CD14-positive monocyte (primary cell): Measurements from ENCODE around the gene PCGF3. TPM values are rescaled to one million over a fixed set of nuclear protein-coding genes. Genes with fewer than 3 reads are reported as not detected.

Source experiments
- DNase-seq, 3 donors: peaks; one replicate each; pipeline ENCODE4 v3.0.0-alpha.2; 2011 to 2022
- H2AFZ ChIP-seq: 2 replicates; pipeline ENCODE4 v1.6.0; 2012; ENCODE audit warnings: mild to moderate bottlenecking, low read depth, low read length, inconsistent platforms; ENCODE audit not compliant: insufficient read depth, poor library complexity, severe bottlenecking
- H3K27ac ChIP-seq, 2 donors: 1 replicate in 1 of 2; 2 replicates in 1 of 2; pipeline ENCODE4 v1.5.1; 2012 to 2013; ENCODE audit warnings: low read length in 2 of 2, control low read depth in 1 of 2, inconsistent platforms in 1 of 2, low read depth in 1 of 2, mild to moderate bottlenecking in 1 of 2
- H3K27me3 ChIP-seq, 2 donors: one replicate each; pipeline versions ENCODE4 v1.6.0 to v1.6.1; 2011 to 2013; ENCODE audit warnings: low read length in 2 of 2; ENCODE audit not compliant: control insufficient read depth in 2 of 2, insufficient read depth in 2 of 2
- H3K36me3 ChIP-seq, 2 donors: replicated peaks in 1 of 2; 1 replicate in 1 of 2; 2 replicates in 1 of 2; pipeline versions ENCODE4 v1.5.1 to v1.6.1; 2012 to 2013; ENCODE audit warnings: low read length in 2 of 2, control low read depth in 1 of 2, inconsistent platforms in 1 of 2, mild to moderate bottlenecking in 1 of 2; ENCODE audit not compliant: insufficient read depth in 2 of 2, control insufficient read depth in 1 of 2
- H3K4me1 ChIP-seq, 2 donors: 1 replicate in 1 of 2; 2 replicates in 1 of 2; pipeline versions ENCODE4 v1.5.1 to v1.6.1; 2012 to 2013; ENCODE audit warnings: low read length in 2 of 2, control low read depth in 1 of 2, inconsistent platforms in 1 of 2, mild to moderate bottlenecking in 1 of 2, moderate library complexity in 1 of 2; ENCODE audit not compliant: insufficient read depth in 2 of 2, control insufficient read depth in 1 of 2
- H3K4me2 ChIP-seq: replicated peaks from 2 replicates; pipeline ENCODE3; 2012; ENCODE audit warnings: low read length, moderate library complexity, mild to moderate bottlenecking; ENCODE audit not compliant: poor library complexity, severe bottlenecking; ENCODE audit errors: extremely low read depth
- H3K4me3 ChIP-seq, 3 experiments: fragments of 200-600 bp in 1 of 3; sonication (generic) in 1 of 3; replicated peaks in 1 of 3; 1 replicate in 2 of 3; 2 replicates in 1 of 3; pipeline ENCODE4 v1.5.1; 2011 to 2013; ENCODE audit warnings: low read length in 3 of 3, mild to moderate bottlenecking in 3 of 3, control low read depth in 2 of 3, low read depth in 2 of 3, inconsistent platforms in 1 of 3, moderate library complexity in 1 of 3
- H3K79me2 ChIP-seq: 2 replicates; pipeline ENCODE4 v1.6.0; 2012; ENCODE audit warnings: mild to moderate bottlenecking, control low read depth, inconsistent platforms, low read length, moderate library complexity; ENCODE audit not compliant: insufficient read depth
- H3K9ac ChIP-seq: 2 replicates; pipeline ENCODE4 v1.6.0; 2017; ENCODE audit warnings: low read length, mild to moderate bottlenecking; ENCODE audit not compliant: insufficient read depth, poor library complexity, severe bottlenecking
- H3K9me3 ChIP-seq, 2 donors: replicated peaks in 1 of 2; 1 replicate in 1 of 2; 2 replicates in 1 of 2; pipeline versions ENCODE4 v1.5.1 to v1.6.1; 2012 to 2013; ENCODE audit warnings: low read length in 2 of 2, control low read depth in 1 of 2; ENCODE audit not compliant: control insufficient read depth in 1 of 2, insufficient read depth in 1 of 2
- H4K20me1 ChIP-seq: 2 replicates; pipeline ENCODE4 v1.6.0; 2012; ENCODE audit warnings: mild to moderate bottlenecking, low read length, control low read depth, moderate library complexity; ENCODE audit not compliant: insufficient read depth
- H3K27ac Mint-ChIP-seq, 7 donors: one replicate each; pipeline ENCODE4 v1.8.0; 2020; ENCODE audit warnings: mild to moderate bottlenecking in 7 of 7, mixed read lengths in 7 of 7, moderate library complexity in 6 of 7, inconsistent platforms in 2 of 7
- H3K27me3 Mint-ChIP-seq, 3 donors: one replicate each; pipeline ENCODE4 v1.8.0; 2021 to 2022; ENCODE audit warnings: low read depth in 3 of 3, mild to moderate bottlenecking in 3 of 3, mixed read lengths in 3 of 3, moderate library complexity in 3 of 3, inconsistent platforms in 1 of 3
- H3K36me3 Mint-ChIP-seq, 2 donors: one replicate each; pipeline ENCODE4 v1.8.0; 2020; ENCODE audit warnings: mixed read lengths in 2 of 2, inconsistent platforms in 1 of 2, mild to moderate bottlenecking in 1 of 2
- H3K4me1 Mint-ChIP-seq: one replicate; pipeline ENCODE4 v1.8.0; 2020; ENCODE audit warnings: mild to moderate bottlenecking, mixed read lengths
- H3K4me3 Mint-ChIP-seq, 2 donors: one replicate each; pipeline ENCODE4 v1.8.0; 2020; ENCODE audit warnings: mild to moderate bottlenecking in 2 of 2, mixed read lengths in 2 of 2, moderate library complexity in 1 of 2
- H3K9me3 Mint-ChIP-seq, 7 donors: one replicate each; pipeline ENCODE4 v1.8.0; 2020 to 2022; ENCODE audit warnings: mixed read lengths in 7 of 7, mild to moderate bottlenecking in 6 of 7, moderate library complexity in 6 of 7, inconsistent platforms in 2 of 7
- WGBS: methylation state at CpG from one replicate; pipeline ENCODE4 v1.1.5; 2013; ENCODE audit warnings: missing lambda C conversion rate; ENCODE audit not compliant: insufficient coverage; 5-methylcytosine and 5-hydroxymethylcytosine counted together
- intact Hi-C, 2 donors: fragments of 100-400 bp; cut with micrococcal nuclease; formaldehyde crosslinking; loops; one replicate each; pipeline versions ENCODE4 v1.15.0 to v1.15.1; 2023
- polyA plus RNA-seq, 3 donors: library from polyadenylated mRNA; depleted of rRNA in 1 of 3; unstranded in 2 of 3; stranded (reverse) in 1 of 3; fragments of 300-500 nt in 2 of 3; fragments of >200 nt in 1 of 3; fragmentation: Illumina TruSeq in 2 of 3; gene quantifications; 1 replicate in 2 of 3; 2 replicates in 1 of 3; pipeline ENCODE4 v1.2.3, GENCODE V29; 2012 to 2021
- TF ChIP-seq, protein P1 (sequence below): fragments of 200-600 bp; IDR thresholded peaks from one replicate; pipeline ENCODE4 v1.8.0; 2022; ENCODE audit warnings: antibody characterized with exemption, mild to moderate bottlenecking

Gene PCGF3
- polyA plus RNA-seq, 3 donors = 7.0 to 163 (median 8.3) TPM

DNA sequence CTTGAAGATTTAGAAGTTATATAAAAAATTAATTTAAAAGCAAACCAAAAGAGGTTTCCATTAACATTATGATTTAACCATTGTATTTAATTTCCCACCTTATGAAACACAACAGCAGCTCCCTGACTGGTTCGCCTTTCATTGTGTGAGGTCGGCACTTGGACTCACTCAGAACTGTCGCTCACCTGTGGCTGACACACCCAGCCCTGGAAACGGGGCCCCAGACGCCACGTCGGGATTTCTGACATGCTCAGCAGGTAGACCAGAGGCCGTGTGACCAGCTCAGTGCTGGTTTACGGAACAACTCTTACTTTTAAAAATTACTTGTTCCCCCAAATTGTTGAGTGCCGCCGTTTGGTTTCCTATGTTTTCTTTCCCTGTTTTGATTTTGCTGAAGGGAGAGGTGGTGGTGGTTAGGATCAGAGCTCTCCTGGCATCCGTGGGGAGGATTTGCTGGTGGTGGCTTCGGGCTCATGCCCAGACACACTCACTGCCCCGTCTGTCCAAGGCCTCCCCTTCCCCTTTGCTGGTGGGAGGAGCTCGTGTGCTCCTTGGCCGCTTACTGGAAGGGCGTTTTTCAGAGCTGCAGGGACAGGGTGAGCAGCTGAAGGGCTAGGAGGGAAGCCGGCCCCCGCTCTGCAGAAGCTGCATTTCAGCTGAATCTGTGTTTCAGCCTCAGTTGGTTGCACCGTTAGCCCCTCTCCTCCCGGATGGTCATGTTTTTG is 61.1 kb downstream of the PCGF3 start:
- DNase-seq = no peak
- H3K79me2 ChIP-seq = peaks cover 42% of the 10 kb centered on the region
- H3K27ac ChIP-seq = no peak overlapping the region
- H3K27me3 Mint-ChIP-seq = peaks cover 0 to 3% (median 0%) of the 10 kb centered on the region in 3 donors
- intact Hi-C loops = no loop called here
- TF ChIP-seq, protein P1, sequence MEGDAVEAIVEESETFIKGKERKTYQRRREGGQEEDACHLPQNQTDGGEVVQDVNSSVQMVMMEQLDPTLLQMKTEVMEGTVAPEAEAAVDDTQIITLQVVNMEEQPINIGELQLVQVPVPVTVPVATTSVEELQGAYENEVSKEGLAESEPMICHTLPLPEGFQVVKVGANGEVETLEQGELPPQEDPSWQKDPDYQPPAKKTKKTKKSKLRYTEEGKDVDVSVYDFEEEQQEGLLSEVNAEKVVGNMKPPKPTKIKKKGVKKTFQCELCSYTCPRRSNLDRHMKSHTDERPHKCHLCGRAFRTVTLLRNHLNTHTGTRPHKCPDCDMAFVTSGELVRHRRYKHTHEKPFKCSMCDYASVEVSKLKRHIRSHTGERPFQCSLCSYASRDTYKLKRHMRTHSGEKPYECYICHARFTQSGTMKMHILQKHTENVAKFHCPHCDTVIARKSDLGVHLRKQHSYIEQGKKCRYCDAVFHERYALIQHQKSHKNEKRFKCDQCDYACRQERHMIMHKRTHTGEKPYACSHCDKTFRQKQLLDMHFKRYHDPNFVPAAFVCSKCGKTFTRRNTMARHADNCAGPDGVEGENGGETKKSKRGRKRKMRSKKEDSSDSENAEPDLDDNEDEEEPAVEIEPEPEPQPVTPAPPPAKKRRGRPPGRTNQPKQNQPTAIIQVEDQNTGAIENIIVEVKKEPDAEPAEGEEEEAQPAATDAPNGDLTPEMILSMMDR = no peak
- peaks cover 6 to 12% of the 10 kb centered on the region in 2 donors for H3K4me1 ChIP-seq
- peaks cover 58 to 86% of the 10 kb centered on the region in 2 donors for H3K36me3 Mint-ChIP-seq
- peaks cover 11% of the 10 kb centered on the region for H3K4me1 Mint-ChIP-seq
- WGBS = 84% methylated on average over 9 of the region's 21 CpGs
- H3K9me3 Mint-ChIP-seq = peaks cover 0 to 8% (median 1%) of the 10 kb centered on the region in 7 donors
- H3K36me3 ChIP-seq = peaks cover 39 to 90% of the 10 kb centered on the region in 2 donors
- H3K9me3 ChIP-seq = no peaks in the 10 kb centered on the region
- peak overlapping the region in 4 of 7 donors; percentile 4 to 61 (median 12) for H3K27ac Mint-ChIP-seq
- no peak overlapping the region for H3K4me3 Mint-ChIP-seq
- no peaks in the 10 kb centered on the region for H3K27me3 ChIP-seq
- H3K4me2 ChIP-seq = no peak overlapping the region
- H4K20me1 ChIP-seq = peaks cover 99% of the 10 kb centered on the region
- H3K4me3 ChIP-seq = no peak overlapping the region
- H2AFZ ChIP-seq = no peak overlapping the region
- H3K9ac ChIP-seq = no peak overlapping the region

DNA sequence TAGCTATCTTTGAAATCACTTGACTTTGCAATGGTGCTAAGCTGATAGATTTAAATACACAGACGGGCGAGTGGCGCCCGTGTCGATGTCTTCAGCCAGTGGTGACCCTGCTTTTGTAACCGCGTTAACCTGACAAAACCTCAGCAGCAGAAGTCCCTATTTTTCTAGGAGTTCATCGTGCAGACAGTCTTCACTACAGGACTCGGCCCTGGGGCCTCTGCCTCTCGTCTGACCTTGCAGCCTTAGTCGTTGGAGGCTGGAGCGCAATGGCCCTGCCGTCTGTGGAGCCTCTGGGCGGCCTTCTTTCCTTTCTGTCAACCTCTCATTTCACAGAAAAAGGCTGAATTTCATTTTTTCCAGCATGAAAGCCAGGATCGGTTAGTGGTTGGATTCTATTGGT is 62.4 kb downstream of the PCGF3 start:
- H3K36me3 Mint-ChIP-seq = peaks cover 46 to 82% of the 10 kb centered on the region in 2 donors
- Histone ChIP-seq H3K4me3 (no peak overlapping the region), H3K36me3 (peaks cover 44 to 88% of the 10 kb centered on the region in 2 donors), H2AFZ (no peak overlapping the region), H4K20me1 (peaks cover 99% of the 10 kb centered on the region), H3K27me3 (no peaks in the 10 kb centered on the region), H3K27ac (no peak overlapping the region), H3K9me3 (no peaks in the 10 kb centered on the region), H3K79me2 (peaks cover 55% of the 10 kb centered on the region), H3K4me2 (no peak overlapping the region), H3K9ac (no peak overlapping the region), H3K4me1 (peaks cover 6 to 12% of the 10 kb centered on the region in 2 donors)
- no peak for DNase-seq
- TF ChIP-seq, protein P1 = no peak
- 99% methylated on average over 8 of the region's 15 CpGs for whole genome bisulfite sequencing
- no peaks in the 10 kb centered on the region for H3K27me3 Mint-ChIP-seq
- H3K9me3 Mint-ChIP-seq = peaks cover 0 to 4% (median 0%) of the 10 kb centered on the region in 7 donors
- no peak overlapping the region for H3K27ac Mint-ChIP-seq
- intact Hi-C loops = no loop called here
- H3K4me1 Mint-ChIP-seq = peaks cover 11% of the 10 kb centered on the region
- no peak overlapping the region for H3K4me3 Mint-ChIP-seq
